Fibroblast of pulmonary artery (primary cell): ENCODE data around the gene ADPRS.

ENCODE experiments used
- DNase-seq: peaks from one replicate; pipeline ENCODE4 v3.0.0-alpha.2; 2010; ENCODE audit warnings: low read depth
- H3K4me3 ChIP-seq: replicated peaks from 2 replicates; pipeline ENCODE4 v1.5.1; 2011; ENCODE audit warnings: low read depth, mild to moderate bottlenecking, control low read depth, low read length, moderate library complexity
- TF ChIP-seq, protein P1 (sequence below): IDR thresholded peaks from 2 replicates; pipeline ENCODE4 v1.5.1; 2011; ENCODE audit warnings: mild to moderate bottlenecking, control low read depth, low read length, inconsistent platforms; ENCODE audit errors: missing control alignments

Gene ADPRS, protein sequence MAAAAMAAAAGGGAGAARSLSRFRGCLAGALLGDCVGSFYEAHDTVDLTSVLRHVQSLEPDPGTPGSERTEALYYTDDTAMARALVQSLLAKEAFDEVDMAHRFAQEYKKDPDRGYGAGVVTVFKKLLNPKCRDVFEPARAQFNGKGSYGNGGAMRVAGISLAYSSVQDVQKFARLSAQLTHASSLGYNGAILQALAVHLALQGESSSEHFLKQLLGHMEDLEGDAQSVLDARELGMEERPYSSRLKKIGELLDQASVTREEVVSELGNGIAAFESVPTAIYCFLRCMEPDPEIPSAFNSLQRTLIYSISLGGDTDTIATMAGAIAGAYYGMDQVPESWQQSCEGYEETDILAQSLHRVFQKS

DNA sequence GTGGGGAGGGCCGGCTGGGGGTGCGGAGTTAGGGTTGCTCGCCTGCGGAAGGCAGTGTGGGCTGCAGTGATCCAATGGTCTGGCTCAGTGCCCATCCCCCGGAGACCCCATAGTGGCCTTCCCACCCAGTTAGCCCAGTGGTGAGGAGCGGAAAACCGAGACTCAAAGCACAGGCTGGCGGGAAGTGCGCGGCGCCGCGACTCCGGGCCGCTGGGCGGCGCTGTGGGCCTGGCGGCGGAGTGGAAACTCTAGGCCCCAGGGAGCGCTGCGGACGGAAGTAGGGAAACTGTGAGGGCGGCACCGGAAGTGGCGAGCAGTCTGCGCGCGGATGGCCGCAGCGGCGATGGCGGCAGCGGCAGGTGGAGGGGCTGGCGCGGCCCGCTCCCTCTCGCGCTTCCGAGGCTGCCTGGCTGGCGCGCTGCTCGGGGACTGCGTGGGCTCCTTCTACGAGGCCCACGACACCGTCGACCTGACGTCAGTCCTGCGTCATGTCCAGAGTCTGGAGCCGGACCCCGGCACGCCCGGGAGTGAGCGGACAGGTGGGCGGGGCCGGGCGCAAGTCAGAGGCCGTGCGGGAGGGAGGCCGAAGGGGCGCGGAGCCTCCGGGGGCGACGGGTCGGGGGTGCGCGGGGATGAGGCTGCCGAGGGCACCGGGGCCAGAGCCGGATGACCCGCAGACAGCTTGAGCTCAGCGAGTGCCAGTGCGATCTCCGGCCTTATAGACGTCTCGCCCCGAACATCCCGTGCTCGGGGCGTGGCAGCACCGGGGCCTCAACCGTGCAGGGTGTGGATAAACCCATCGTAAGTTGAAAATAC lies at the start of gene ADPRS:
ADPRS (plus strand) TSS at position 316 of the 816 bp plus-strand sequence; CDS start at position 329, 13 bp downstream.
- H3K4me3 ChIP-seq, result peak within 1 kb of the TSS; percentile 87
- DNase-seq, result peak; percentile 92
- TF ChIP-seq, protein P1, sequence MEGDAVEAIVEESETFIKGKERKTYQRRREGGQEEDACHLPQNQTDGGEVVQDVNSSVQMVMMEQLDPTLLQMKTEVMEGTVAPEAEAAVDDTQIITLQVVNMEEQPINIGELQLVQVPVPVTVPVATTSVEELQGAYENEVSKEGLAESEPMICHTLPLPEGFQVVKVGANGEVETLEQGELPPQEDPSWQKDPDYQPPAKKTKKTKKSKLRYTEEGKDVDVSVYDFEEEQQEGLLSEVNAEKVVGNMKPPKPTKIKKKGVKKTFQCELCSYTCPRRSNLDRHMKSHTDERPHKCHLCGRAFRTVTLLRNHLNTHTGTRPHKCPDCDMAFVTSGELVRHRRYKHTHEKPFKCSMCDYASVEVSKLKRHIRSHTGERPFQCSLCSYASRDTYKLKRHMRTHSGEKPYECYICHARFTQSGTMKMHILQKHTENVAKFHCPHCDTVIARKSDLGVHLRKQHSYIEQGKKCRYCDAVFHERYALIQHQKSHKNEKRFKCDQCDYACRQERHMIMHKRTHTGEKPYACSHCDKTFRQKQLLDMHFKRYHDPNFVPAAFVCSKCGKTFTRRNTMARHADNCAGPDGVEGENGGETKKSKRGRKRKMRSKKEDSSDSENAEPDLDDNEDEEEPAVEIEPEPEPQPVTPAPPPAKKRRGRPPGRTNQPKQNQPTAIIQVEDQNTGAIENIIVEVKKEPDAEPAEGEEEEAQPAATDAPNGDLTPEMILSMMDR, result peak; percentile 62

DNA sequence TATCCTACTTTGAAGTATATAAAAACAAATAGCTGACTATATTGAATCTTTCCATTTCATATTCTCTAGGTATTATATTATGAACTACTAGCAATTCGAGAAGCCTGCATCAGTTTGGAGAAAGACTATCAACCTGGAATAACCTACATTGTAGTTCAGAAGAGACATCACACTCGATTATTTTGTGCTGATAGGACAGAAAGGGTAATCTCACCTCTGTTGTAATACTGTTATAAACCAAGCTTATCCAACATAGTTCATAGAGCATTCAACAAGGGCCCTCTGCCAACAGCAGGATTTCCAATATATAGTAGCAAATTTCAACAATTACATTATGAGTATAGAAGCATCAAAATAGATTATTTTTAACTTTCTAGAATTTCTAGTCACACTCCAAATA lies 48.5 kb upstream of the ADPRS start:
- TF ChIP-seq, protein P1, result no peak
- DNase-seq, result no peak
- H3K4me3 ChIP-seq, result no peak overlapping the region

DNA sequence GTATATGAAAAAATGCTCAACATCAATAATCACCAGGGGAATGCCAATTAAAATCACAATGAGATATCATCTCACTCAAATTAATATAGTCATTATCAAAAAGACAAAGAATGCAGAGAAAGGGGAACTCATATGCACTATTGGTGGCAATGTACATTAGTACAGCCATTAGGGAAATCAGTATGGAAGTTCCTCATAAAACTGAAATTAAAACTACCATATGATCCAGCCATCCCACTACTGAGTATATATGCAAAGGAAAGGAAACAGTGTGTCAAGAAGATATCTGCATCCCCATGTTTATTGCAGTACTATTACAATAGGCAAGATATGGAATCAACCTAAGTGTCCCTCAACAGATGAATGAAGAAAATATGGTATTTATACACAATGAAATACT lies 36.9 kb upstream of the ADPRS start:
- TF ChIP-seq, protein P1, result no peak
- H3K4me3 ChIP-seq, result no peak overlapping the region

DNA sequence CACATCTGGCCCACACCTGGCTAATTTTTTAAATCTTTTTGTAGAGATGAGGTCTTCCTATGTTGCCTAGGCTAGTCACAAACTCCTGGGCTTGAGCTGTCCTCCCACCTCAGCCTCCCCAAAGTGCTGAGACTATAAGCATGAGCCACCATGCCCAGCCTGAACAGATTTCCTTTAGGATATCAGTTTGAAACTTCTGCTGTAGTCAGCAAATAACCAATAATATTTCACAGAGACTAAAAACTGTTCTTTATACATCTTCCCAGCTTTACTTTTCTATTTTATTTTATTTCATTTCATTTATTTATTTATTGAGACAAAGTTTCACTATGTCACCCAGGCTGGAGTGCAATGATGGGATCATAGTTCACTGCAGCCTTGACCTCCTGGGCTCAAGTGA lies 34.7 kb upstream of the ADPRS start:
- no peak overlapping the region for H3K4me3 ChIP-seq
- DNase-seq, result no peak
- TF ChIP-seq, protein P1, result no peak

More for the DNA sequence above, 36.9 kb upstream of the ADPRS start:
- DNase-seq, result no peak

DNA sequence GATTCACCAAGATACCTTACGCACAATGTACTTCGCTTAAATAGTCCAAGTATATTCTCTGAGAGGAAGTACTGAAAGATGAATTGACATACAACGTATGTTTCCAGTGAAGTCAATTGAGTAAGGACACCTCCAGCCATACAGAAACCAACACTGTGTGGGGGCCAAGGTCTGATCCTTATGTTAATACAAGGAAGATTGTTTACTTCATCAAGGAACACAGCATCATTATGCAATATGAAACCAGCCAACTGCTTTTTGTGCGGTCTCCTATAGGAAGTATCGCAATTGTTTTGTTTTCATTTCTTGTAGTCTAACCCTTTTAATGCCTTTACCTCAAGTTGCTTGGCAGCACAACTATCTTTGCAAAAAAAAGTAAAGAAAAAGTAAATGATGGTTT lies 33.0 kb upstream of the ADPRS start:
- DNase-seq, result no peak
- TF ChIP-seq, protein P1, result no peak
- no peak overlapping the region for H3K4me3 ChIP-seq

DNA sequence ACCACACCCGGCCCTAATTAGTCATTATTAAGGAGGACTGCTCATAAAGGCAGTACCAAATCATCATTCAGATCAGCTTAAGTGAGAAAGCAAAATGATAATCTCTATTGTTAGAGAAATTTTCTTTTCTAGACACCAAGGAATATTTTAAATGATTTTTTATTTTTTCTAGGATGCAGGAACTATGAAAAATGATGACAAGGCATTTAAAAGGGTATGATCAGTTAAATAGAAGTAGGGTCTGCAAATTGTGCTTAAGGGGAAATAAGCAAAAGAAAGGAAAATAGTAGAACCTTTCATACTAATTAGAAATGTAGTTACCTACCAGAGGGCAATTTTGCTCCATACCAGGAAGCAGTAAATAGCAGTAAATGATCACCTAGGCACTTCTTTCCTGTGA lies 26.4 kb upstream of the ADPRS start:
- TF ChIP-seq, protein P1, result no peak
- H3K4me3 ChIP-seq, result no peak overlapping the region
- no peak for DNase-seq
